ENCODE results near the gene SENP5.

GRCh38 chr3:196821806-196822355 lies 45.8 kb upstream of the SENP5 start:
- TF ChIP-seq CTCF (conservative IDR thresholded peaks at IDR 0.05): no peak
- TF ChIP-seq EZH2 (IDR thresholded peaks at IDR 0.05; ENCODE audit: low read depth): no peak
